Measurements from ENCODE around the gene PTPN1.

GRCh38 chr20:50627747-50628146 lies 117.6 kb downstream of the PTPN1 start:
- TF ChIP-seq POLR2AphosphoS5 (IDR thresholded peaks at IDR 0.05; ENCODE audit: low read depth, low read length) (no peak), ZFX (CRISPR knock-in tag; IDR thresholded peaks at IDR 0.05; ENCODE audit: low read depth) (no peak), ZNF430 (CRISPR knock-in tag; IDR thresholded peaks at IDR 0.05) (no peak)
